Stomach (tissue), 4 donors: ENCODE data around the gene CLEC16A.

Experiments
- POLR2A ChIP-seq, 4 donors: fragments of 450-650 bp; IDR thresholded peaks; one replicate each; pipeline ENCODE4 v1.6.1; 2016; ENCODE audit warnings: antibody characterized with exemption in 4 of 4, control low read depth in 2 of 4, mild to moderate bottlenecking in 1 of 4, moderate library complexity in 1 of 4
- POLR2AphosphoS5 ChIP-seq, 3 donors: sonication (generic); formaldehyde crosslinking; IDR thresholded peaks; one replicate each; pipeline ENCODE4 v1.6.1; 2016; ENCODE audit warnings: antibody characterized with exemption in 3 of 3
- TF ChIP-seq, protein P1 (sequence below), 7 experiments: fragments of 450-650 bp in 4 of 7; fragments of 200-600 bp in 3 of 7; sonication (generic) in 3 of 7; IDR thresholded peaks; one replicate each; pipeline ENCODE4 v1.5.1; 2016 to 2019; ENCODE audit warnings: antibody characterized with exemption in 7 of 7, control low read depth in 2 of 7, mild to moderate bottlenecking in 1 of 7

DNA sequence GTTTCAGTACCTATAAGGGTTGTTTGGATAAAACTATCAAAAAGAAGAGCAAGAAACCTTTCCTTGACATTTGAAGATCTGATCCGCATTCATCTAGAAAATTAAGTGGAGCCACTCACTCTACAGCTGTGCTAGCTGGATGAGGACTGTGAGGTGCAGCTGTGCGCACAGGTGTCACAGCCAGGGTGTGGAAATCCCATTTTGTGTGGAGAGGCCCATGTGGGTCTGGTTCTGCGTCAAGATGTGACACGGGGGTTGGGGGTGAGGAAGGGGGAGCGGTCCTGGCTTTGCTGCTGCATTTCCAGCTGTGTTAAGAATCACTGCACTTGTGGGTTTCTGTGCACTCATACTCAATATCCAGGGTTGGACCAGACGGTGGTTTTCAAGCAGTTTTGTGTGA lies 70.7 kb downstream of the CLEC16A start:
- TF ChIP-seq, protein P1, sequence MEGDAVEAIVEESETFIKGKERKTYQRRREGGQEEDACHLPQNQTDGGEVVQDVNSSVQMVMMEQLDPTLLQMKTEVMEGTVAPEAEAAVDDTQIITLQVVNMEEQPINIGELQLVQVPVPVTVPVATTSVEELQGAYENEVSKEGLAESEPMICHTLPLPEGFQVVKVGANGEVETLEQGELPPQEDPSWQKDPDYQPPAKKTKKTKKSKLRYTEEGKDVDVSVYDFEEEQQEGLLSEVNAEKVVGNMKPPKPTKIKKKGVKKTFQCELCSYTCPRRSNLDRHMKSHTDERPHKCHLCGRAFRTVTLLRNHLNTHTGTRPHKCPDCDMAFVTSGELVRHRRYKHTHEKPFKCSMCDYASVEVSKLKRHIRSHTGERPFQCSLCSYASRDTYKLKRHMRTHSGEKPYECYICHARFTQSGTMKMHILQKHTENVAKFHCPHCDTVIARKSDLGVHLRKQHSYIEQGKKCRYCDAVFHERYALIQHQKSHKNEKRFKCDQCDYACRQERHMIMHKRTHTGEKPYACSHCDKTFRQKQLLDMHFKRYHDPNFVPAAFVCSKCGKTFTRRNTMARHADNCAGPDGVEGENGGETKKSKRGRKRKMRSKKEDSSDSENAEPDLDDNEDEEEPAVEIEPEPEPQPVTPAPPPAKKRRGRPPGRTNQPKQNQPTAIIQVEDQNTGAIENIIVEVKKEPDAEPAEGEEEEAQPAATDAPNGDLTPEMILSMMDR (IDR thresholded peaks at IDR 0.05) = no peak
- TF ChIP-seq POLR2A (IDR thresholded peaks at IDR 0.05) (no peak), POLR2AphosphoS5 (IDR thresholded peaks at IDR 0.05) (no peak)
